GM12878 (cell line): ENCODE measurements around the gene LRRC27. TPM values are rescaled to one million over a fixed set of nuclear protein-coding genes. Genes with fewer than 3 reads are reported as not detected.
A peak's percentile ranks its signal among the peaks of the same experiment; 100 is the strongest.

Experiments used
- ATAC-seq: fragments of 200-7000 bp; cut with Tn5 transposase; 3 replicates; pipeline ENCODE4 v1.9.1; 2020; ENCODE audit warnings: mild to moderate bottlenecking, moderate library complexity
- BruUV-seq: library from RNA; stranded (reverse); fragments of 400-500 nt; replicated peaks from 2 replicates; lab custom pipeline; 2021; lab: Mats Ljungman, UMichigan
- CTCF ChIA-PET: fragments of 300-600 bp; sonication (Branson Sonifier 250); formaldehyde crosslinking; extraction: SDS; loops from one replicate; lab custom pipeline; 2021; ENCODE audit warnings: inconsistent platforms; lab: Yijun Ruan, JAX
- POLR2A ChIA-PET: fragments of 350-600 bp; formaldehyde crosslinking; extraction: SDS; loops from one replicate; lab custom pipeline; 2021; ENCODE audit warnings: inconsistent platforms; lab: Charles Lee
- RAD21 ChIA-PET: fragments of 300-600 bp; sonication (Branson Sonifier 250); formaldehyde crosslinking; loops from one replicate; lab custom pipeline; 2023; ENCODE audit warnings: antibody characterized with exemption; ENCODE audit not compliant: unreplicated experiment; lab: Charles Lee
- SMC1A ChIA-PET: fragments of 300-600 bp; sonication (Branson Sonifier 250); formaldehyde crosslinking; loops from one replicate; lab custom pipeline; 2023; ENCODE audit not compliant: unreplicated experiment, uncharacterized antibody; lab: Charles Lee
- DNase-seq: peaks from one replicate; pipeline ENCODE4 v3.0.0-alpha.2; 2011; ENCODE audit warnings: low read depth, low spot score
- FAIRE-seq: peaks from 3 replicates; lab custom pipeline; 2011; peaks lifted over from hg19 to GRCh38; lab: Jason Lieb, UNC
- H2AFZ ChIP-seq: 2 replicates; pipeline ENCODE4 v1.6.0; 2011; ENCODE audit warnings: low read depth, low read length, control low read depth; ENCODE audit not compliant: control insufficient read depth
- H3K27ac ChIP-seq: 2 replicates; pipeline ENCODE4 v1.5.1; 2011; ENCODE audit warnings: control low read depth; ENCODE audit not compliant: control insufficient read depth, insufficient read depth
- H3K27me3 ChIP-seq, 2 experiments: replicated peaks in 1 of 2; 2 replicates each; pipeline versions ENCODE4 v1.6.0 to v1.6.1; 2011; ENCODE audit warnings: low read length in 1 of 2; ENCODE audit not compliant: control insufficient read depth in 2 of 2, insufficient read depth in 2 of 2
- H3K36me3 ChIP-seq, 2 experiments: 2 replicates each; pipeline ENCODE4 v1.5.1; 2011; ENCODE audit warnings: low read length in 1 of 2; ENCODE audit not compliant: control insufficient read depth in 2 of 2, insufficient read depth in 2 of 2
- H3K4me1 ChIP-seq: 2 replicates; pipeline ENCODE4 v1.6.1; 2011; ENCODE audit warnings: mild to moderate bottlenecking, low read length, moderate library complexity, mixed read lengths; ENCODE audit not compliant: control insufficient read depth, insufficient read depth
- H3K4me2 ChIP-seq: 2 replicates; pipeline ENCODE4 v1.6.0; 2011; ENCODE audit warnings: control low read depth; ENCODE audit not compliant: control insufficient read depth, insufficient read depth
- H3K4me3 ChIP-seq: fragments of 200-600 bp; sonication (generic); 2 replicates; pipeline ENCODE4 v1.5.1; 2016
- H3K79me2 ChIP-seq: 2 replicates; pipeline ENCODE4 v1.6.0; 2011; ENCODE audit warnings: low read length; ENCODE audit not compliant: control insufficient read depth, insufficient read depth
- H3K9ac ChIP-seq: 2 replicates; pipeline ENCODE4 v1.8.0; 2011; ENCODE audit warnings: low read length, control low read depth, mixed read lengths; ENCODE audit not compliant: control insufficient read depth, insufficient read depth
- H3K9me3 ChIP-seq: replicated peaks from 3 replicates; pipeline ENCODE4 v1.5.1; 2011; ENCODE audit warnings: mild to moderate bottlenecking, low read length; ENCODE audit not compliant: control insufficient read depth, insufficient read depth
- H4K20me1 ChIP-seq: 2 replicates; pipeline ENCODE4 v1.6.0; 2011; ENCODE audit not compliant: control insufficient read depth, insufficient read depth
- ASH2L ChIP-seq: fragments of 300-600, 200-600 bp; sonication (generic); IDR thresholded peaks from 2 replicates; pipeline ENCODE4 v1.6.1; 2017; ENCODE audit warnings: low read depth, mild to moderate bottlenecking, borderline replicate concordance
- EGR1 ChIP-seq, 2 experiments: IDR thresholded peaks; 1 replicate in 1 of 2; 2 replicates in 1 of 2; pipeline ENCODE4 v1.6.1; 2011 to 2012; ENCODE audit warnings: low read depth in 2 of 2, low read length in 2 of 2, borderline replicate concordance in 1 of 2, mild to moderate bottlenecking in 1 of 2, moderate library complexity in 1 of 2
- FOXM1 ChIP-seq: IDR thresholded peaks from 2 replicates; pipeline ENCODE4 v1.6.1; 2012; ENCODE audit warnings: low read depth, mild to moderate bottlenecking, inconsistent platforms, low read length, moderate library complexity
- HDAC6 ChIP-seq: fragments of 200-600 bp; sonication (generic); IDR thresholded peaks from one replicate; pipeline ENCODE4 v1.8.0; 2017; ENCODE audit warnings: antibody characterized with exemption; ENCODE audit not compliant: unreplicated experiment
- IKZF2 ChIP-seq, 2 experiments: fragments of 450-650 bp; IDR thresholded peaks; 2 replicates each; pipeline ENCODE4 v1.6.1; 2017; ENCODE audit warnings: mild to moderate bottlenecking in 2 of 2, moderate library complexity in 2 of 2
- IRF4 ChIP-seq: IDR thresholded peaks from 2 replicates; pipeline ENCODE4 v1.6.1; 2011; ENCODE audit warnings: low read depth, low read length
- MAX ChIP-seq: IDR thresholded peaks from 2 replicates; pipeline ENCODE4 v1.6.1; 2012; ENCODE audit warnings: low read depth, low read length, improper control_type of control experiment
- MTA2 ChIP-seq: fragments of 450-650 bp; IDR thresholded peaks from 2 replicates; pipeline ENCODE4 v1.6.1; 2016; ENCODE audit warnings: low read depth, mild to moderate bottlenecking, moderate library complexity
- NR2C2 ChIP-seq: IDR thresholded peaks from 2 replicates; pipeline ENCODE4 v1.6.1; 2011; ENCODE audit warnings: borderline replicate concordance, low read depth; ENCODE audit not compliant: control insufficient read depth, insufficient read length
- PAX5 ChIP-seq: IDR thresholded peaks from 2 replicates; pipeline ENCODE4 v1.6.1; 2011; ENCODE audit warnings: low read depth, low read length, borderline replicate concordance
- PBX3 ChIP-seq: IDR thresholded peaks from 2 replicates; pipeline ENCODE4 v1.6.1; 2011; ENCODE audit warnings: mild to moderate bottlenecking, low read depth, low read length, moderate library complexity; ENCODE audit not compliant: insufficient replicate concordance
- POU2F2 ChIP-seq: IDR thresholded peaks from 3 replicates; pipeline ENCODE4 v1.6.1; 2011; ENCODE audit warnings: low read depth, mild to moderate bottlenecking, low read length, borderline replicate concordance
- RELB ChIP-seq: fragments of 450-650 bp; IDR thresholded peaks from 2 replicates; pipeline ENCODE4 v1.6.1; 2017; ENCODE audit warnings: low read depth, mild to moderate bottlenecking, moderate library complexity
- SP1 ChIP-seq: IDR thresholded peaks from one replicate; pipeline ENCODE4 v1.6.1; 2011; ENCODE audit warnings: low read depth, low read length
- TCF12 ChIP-seq: IDR thresholded peaks from 2 replicates; pipeline ENCODE4 v1.6.1; 2011; ENCODE audit warnings: low read depth, mild to moderate bottlenecking, low read length
- USF2 ChIP-seq: IDR thresholded peaks from 2 replicates; pipeline ENCODE4 v1.6.1; 2011; ENCODE audit warnings: low read depth, low read length, improper control_type of control experiment, borderline replicate concordance
- WRNIP1 ChIP-seq: IDR thresholded peaks from 2 replicates; pipeline ENCODE4 v1.6.1; 2011; ENCODE audit warnings: low read depth, low read length, improper control_type of control experiment, borderline replicate concordance
- WGBS: methylation state at CpG from one replicate; pipeline ENCODE4 v1.1.6; 2016; ENCODE audit warnings: low lambda C conversion rate; ENCODE audit not compliant: insufficient replicate concordance, insufficient coverage; ENCODE audit errors: missing lambda C conversion rate; 5-methylcytosine and 5-hydroxymethylcytosine counted together
- in situ Hi-C: fragments of 300-500 bp; cut with MboI; formaldehyde crosslinking; loops from 9 replicates; pipeline ENCODE4 v1.14.3; 2018; ENCODE audit warnings: mixed read lengths
- intact Hi-C: fragments of 100-400 bp; cut with micrococcal nuclease; formaldehyde crosslinking; loops from one replicate; pipeline ENCODE4 v1.14.2; 2022; ENCODE audit not compliant: unreplicated experiment
- polyA plus RNA-seq, 11 experiments: library from polyadenylated mRNA; depleted of rRNA in 4 of 11; unstranded in 6 of 11; stranded (reverse) in 5 of 11; fragments of >200 nt; fragmentation: Nextera tagmentation in 4 of 11; fragmentation: Illumina TruSeq in 1 of 11; extraction: Ambion mirVana in 4 of 11; extraction: Trizol in 1 of 11; gene quantifications; 1 replicate in 1 of 11; 2 replicates in 10 of 11; pipeline versions ENCODE4 v1.2.1 to v1.2.3, GENCODE V29; 2011 to 2016; ENCODE audit warnings: inconsistent platforms in 2 of 11, missing spikeins in 2 of 11, low read depth in 1 of 11
- total RNA-seq, 4 experiments: library from RNA; depleted of rRNA in 3 of 4; stranded (reverse); fragments of >200 nt in 3 of 4; fragmentation: Illumina TruSeq in 1 of 4; extraction: Trizol in 1 of 4; gene quantifications; 2 replicates each; pipeline versions ENCODE4 v1.2.1 to v1.2.3, GENCODE V29; 2013 to 2021
- TF ChIP-seq, protein P1 (sequence below): fragments of 450-650 bp; IDR thresholded peaks from 2 replicates; pipeline ENCODE4 v1.6.1; 2014; ENCODE audit warnings: mild to moderate bottlenecking

Gene LRRC27
- total and polyA plus RNA-seq, 10 of the 15 experiments (the other 5 are each of a cell fraction or from before 2014, with no cell fraction given) = 0.48 to 6.9 (median 4.7) TPM

- in situ Hi-C loops = no loop called here
- no peaks in the 10 kb centered on the region for H3K27me3 ChIP-seq
- H3K36me3 ChIP-seq = peaks cover 0 to 3% of the 10 kb centered on the region in 2 experiments; a peak in 1 of 4 replicates
- no peak overlapping the region for H3K4me3 ChIP-seq
- WGBS = 14% methylated on average over 15 of the region's 15 CpGs
- intact Hi-C loops = loop anchor here (5.0 to 10.0 kb wide), 2 partner anchors 217 to 255 kb away; partner anchors contain the start of gene INPP5A
- RAD21 ChIA-PET = no interaction called here
- no peaks in the 10 kb centered on the region for H4K20me1 ChIP-seq
- SMC1A ChIA-PET = interaction anchor here (1.0 kb wide), 1 partner anchor 67 kb away, joined by 3 read pairs; no protein-coding TSS in a partner anchor
- peak; percentile 66 for DNase-seq
- no peak overlapping the region for H3K9ac ChIP-seq
- H3K9me3 ChIP-seq = no peaks in the 10 kb centered on the region
- BruUV-seq = no TSS peak
- no peaks in the 10 kb centered on the region for H3K79me2 ChIP-seq
- peak overlapping the region; percentile 77 for H3K4me2 ChIP-seq
- ATAC-seq = peak; percentile 100
- FAIRE-seq = peak; percentile 97
- peak overlapping the region; percentile 6; the same call in 1 of the 2 replicates for H2AFZ ChIP-seq
- H3K27ac ChIP-seq = peak overlapping the region; percentile 17; the same call in 1 of the 2 replicates
- peaks cover 27% of the 10 kb centered on the region for H3K4me1 ChIP-seq
- CTCF ChIA-PET = no interaction called here
- POLR2A ChIA-PET = no interaction called here
- TF ChIP-seq MTA2 = peak; percentile 73
- TF ChIP-seq RELB = peak; percentile 37; the same call in 1 of the 2 replicates
- no peak for TF ChIP-seq HDAC6
- peak; percentile 74 for TF ChIP-seq TCF12
- TF ChIP-seq USF2 = no peak
- peak; percentile 87; the same call in 1 of the 3 replicates for TF ChIP-seq POU2F2
- TF ChIP-seq PAX5 = peak; percentile 100
- peak in 1 of 2 experiments; percentile 53; a peak in 1 of 3 replicates for TF ChIP-seq EGR1 (IDR thresholded peaks at IDR 0.05; ENCODE audit: borderline replicate concordance in 1 of 2, low read depth in 2 of 2, low read length in 2 of 2)
- TF ChIP-seq MAX = no peak
- peak; percentile 98 for TF ChIP-seq IRF4
- TF ChIP-seq FOXM1 = peak; percentile 94
- TF ChIP-seq, protein P1, sequence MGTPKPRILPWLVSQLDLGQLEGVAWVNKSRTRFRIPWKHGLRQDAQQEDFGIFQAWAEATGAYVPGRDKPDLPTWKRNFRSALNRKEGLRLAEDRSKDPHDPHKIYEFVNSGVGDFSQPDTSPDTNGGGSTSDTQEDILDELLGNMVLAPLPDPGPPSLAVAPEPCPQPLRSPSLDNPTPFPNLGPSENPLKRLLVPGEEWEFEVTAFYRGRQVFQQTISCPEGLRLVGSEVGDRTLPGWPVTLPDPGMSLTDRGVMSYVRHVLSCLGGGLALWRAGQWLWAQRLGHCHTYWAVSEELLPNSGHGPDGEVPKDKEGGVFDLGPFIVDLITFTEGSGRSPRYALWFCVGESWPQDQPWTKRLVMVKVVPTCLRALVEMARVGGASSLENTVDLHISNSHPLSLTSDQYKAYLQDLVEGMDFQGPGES = no peak
- no peak for TF ChIP-seq WRNIP1
- TF ChIP-seq ASH2L = no peak
- TF ChIP-seq IKZF2 (IDR thresholded peaks at IDR 0.05) = peak; percentile 74 to 80
- peak; percentile 27 for TF ChIP-seq PBX3
- peak; percentile 70 for TF ChIP-seq SP1
- TF ChIP-seq NR2C2 = no peak
These were observed 11.9 kb upstream of the LRRC27 start for GRCh38 chr10:132319853-132320653.
